H7 (cell line): ENCODE results near the gene METTL23. TPM values are rescaled to one million over a fixed set of nuclear protein-coding genes. Genes with fewer than 3 reads are reported as not detected.
"Not testable (repeated sequence)": the region's sequence is repeated elsewhere in the genome, so short reads cannot be mapped to it uniquely, and the experiment has no call there.

Source experiments
- DNase-seq: peaks from one replicate; pipeline ENCODE4 v3.0.0; 2012
- H3K27me3 ChIP-seq: 2 replicates; pipeline ENCODE4 v1.6.0; 2011; ENCODE audit warnings: mild to moderate bottlenecking, low read length; ENCODE audit not compliant: control insufficient read depth, insufficient read depth
- H3K36me3 ChIP-seq: replicated peaks from 2 replicates; pipeline ENCODE4 v1.5.1; 2011; ENCODE audit warnings: low read length; ENCODE audit not compliant: control insufficient read depth, insufficient read depth
- H3K4me3 ChIP-seq: 2 replicates; pipeline ENCODE4 v1.5.1; 2011; ENCODE audit warnings: low read depth, mild to moderate bottlenecking, control low read depth, low read length, moderate library complexity; ENCODE audit not compliant: insufficient read depth
- total RNA-seq: library from RNA; depleted of rRNA; stranded (reverse); fragments of >200 nt; shearing (Covaris generic); gene quantifications from 2 replicates; pipeline ENCODE4 v1.2.3, GENCODE V29; 2014

Gene METTL23
- total RNA-seq, 1 experiment from 2014 or later, result 54.4 TPM

- no peak for DNase-seq
- Histone ChIP-seq H3K36me3 (peaks cover 25% of the 10 kb centered on the region), H3K27me3 (no peaks in the 10 kb centered on the region), H3K4me3 (no peak overlapping the region)
Measured at GRCh38 chr17:76716146-76716838, 10.3 kb upstream of the METTL23 start.

GRCh38 chr17:76716839-76717215 is 9.8 kb upstream of the METTL23 start:
- no peak for DNase-seq
- Histone ChIP-seq H3K4me3 (no peak overlapping the region), H3K27me3 (no peaks in the 10 kb centered on the region), H3K36me3 (peaks cover 26% of the 10 kb centered on the region)

- Histone ChIP-seq H3K36me3 (peaks cover 30% of the 10 kb centered on the region), H3K4me3 (no peak overlapping the region), H3K27me3 (no peaks in the 10 kb centered on the region)
- DNase-seq, result no peak
Measured at GRCh38 chr17:76718516-76718915, 8.1 kb upstream of the METTL23 start.

GRCh38 chr17:76720211-76720610 is 6.4 kb upstream of the METTL23 start:
- DNase-seq, result no peak
- H3K4me3 ChIP-seq, result no peak overlapping the region
- no peaks in the 10 kb centered on the region for H3K27me3 ChIP-seq
- H3K36me3 ChIP-seq, result peaks cover 34% of the 10 kb centered on the region

GRCh38 chr17:76720941-76721340 is 5.7 kb upstream of the METTL23 start:
- Histone ChIP-seq H3K27me3 (no peaks in the 10 kb centered on the region), H3K36me3 (peaks cover 34% of the 10 kb centered on the region), H3K4me3 (no peak overlapping the region)
- DNase-seq, result no peak

GRCh38 chr17:76721463-76721862 is 5.2 kb upstream of the METTL23 start:
- H3K27me3 ChIP-seq, result no peaks in the 10 kb centered on the region
- H3K36me3 ChIP-seq, result peaks cover 29% of the 10 kb centered on the region
- H3K4me3 ChIP-seq, result no peak overlapping the region
- no peak for DNase-seq

GRCh38 chr17:76722279-76722678 is 4.4 kb upstream of the METTL23 start:
- Histone ChIP-seq H3K36me3 (peaks cover 29% of the 10 kb centered on the region), H3K27me3 (no peaks in the 10 kb centered on the region), H3K4me3 (no peak overlapping the region)
- DNase-seq, result no peak

GRCh38 chr17:76722977-76723376 is 3.7 kb upstream of the METTL23 start:
- peaks cover 29% of the 10 kb centered on the region for H3K36me3 ChIP-seq
- not testable (repeated sequence) for H3K4me3 ChIP-seq, DNase-seq, H3K27me3 ChIP-seq

- H3K36me3 ChIP-seq, result peaks cover 21% of the 10 kb centered on the region
- H3K4me3 ChIP-seq, result no peak overlapping the region
- no peak for DNase-seq
- H3K27me3 ChIP-seq, result no peaks in the 10 kb centered on the region
Measured at GRCh38 chr17:76723812-76724211, 2.8 kb upstream of the METTL23 start.

- Histone ChIP-seq H3K27me3 (no peaks in the 10 kb centered on the region), H3K4me3 (peak overlapping the region; percentile 96), H3K36me3 (peaks cover 13% of the 10 kb centered on the region)
- DNase-seq, result no peak
Measured at GRCh38 chr17:76725580-76726230, 934 bp upstream of the METTL23 start.

- peaks cover 12% of the 10 kb centered on the region for H3K36me3 ChIP-seq
- DNase-seq, result peak; percentile 98
- H3K4me3 ChIP-seq, result peak within 1 kb of the TSS; percentile 96
- H3K27me3 ChIP-seq, result no peaks in the 10 kb centered on the region
Measured at GRCh38 chr17:76726231-76726775, 336 bp upstream of the METTL23 start, which contains the start of gene JMJD6. Gene JMJD6, minus strand, starts transcription at chr17:76726606. Its CDS starts 131 bp downstream, at chr17:76726475.

- H3K36me3 ChIP-seq, result peaks cover 11% of the 10 kb centered on the region
- no peak for DNase-seq
- no peaks in the 10 kb centered on the region for H3K27me3 ChIP-seq
- peak overlapping the region; percentile 96; the same call in 1 of the 2 replicates for H3K4me3 ChIP-seq
Measured at GRCh38 chr17:76727745-76728456, 1.3 kb downstream of the METTL23 start.

GRCh38 chr17:76731800-76732733 is 5.4 kb downstream of the METTL23 start:
- peaks cover 33% of the 10 kb centered on the region for H3K36me3 ChIP-seq
- not testable (repeated sequence) for DNase-seq, H3K4me3 ChIP-seq, H3K27me3 ChIP-seq
